HUES64 (cell line): ENCODE results near the gene CALHM6.
A peak's percentile ranks its signal among the peaks of the same experiment; 100 is the strongest.

Source experiments
- H3K27ac ChIP-seq: 2 replicates; pipeline ENCODE4 v1.7.0; 2013; ENCODE audit warnings: low read depth, low read length, inconsistent platforms
- H3K27me3 ChIP-seq: 2 replicates; pipeline ENCODE4 v1.6.1; 2013; ENCODE audit warnings: mild to moderate bottlenecking, low read length; ENCODE audit not compliant: insufficient read depth
- H3K36me3 ChIP-seq: 2 replicates; pipeline ENCODE4 v1.6.1; 2013; ENCODE audit warnings: mild to moderate bottlenecking, low read length; ENCODE audit not compliant: insufficient read depth
- H3K4me1 ChIP-seq: 2 replicates; pipeline ENCODE4 v1.6.1; 2013; ENCODE audit warnings: mild to moderate bottlenecking, low read length, moderate library complexity; ENCODE audit not compliant: insufficient read depth
- H3K4me3 ChIP-seq: 2 replicates; pipeline ENCODE4 v1.5.1; 2013; ENCODE audit warnings: mild to moderate bottlenecking, low read length, moderate library complexity
- H3K9ac ChIP-seq: 2 replicates; pipeline ENCODE4 v1.6.1; 2013; ENCODE audit warnings: mild to moderate bottlenecking, low read depth, low read length
- H3K9me3 ChIP-seq: 2 replicates; pipeline ENCODE4 v1.6.1; 2013; ENCODE audit warnings: low read depth, low read length; ENCODE audit not compliant: insufficient read depth
- WGBS: fragments of 150-250, 120-280 bp; methylation state at CpG from one replicate; pipeline ENCODE4 v1.1.7; 2013; ENCODE audit warnings: missing lambda C conversion rate; 5-methylcytosine and 5-hydroxymethylcytosine counted together

Gene CALHM6

DNA sequence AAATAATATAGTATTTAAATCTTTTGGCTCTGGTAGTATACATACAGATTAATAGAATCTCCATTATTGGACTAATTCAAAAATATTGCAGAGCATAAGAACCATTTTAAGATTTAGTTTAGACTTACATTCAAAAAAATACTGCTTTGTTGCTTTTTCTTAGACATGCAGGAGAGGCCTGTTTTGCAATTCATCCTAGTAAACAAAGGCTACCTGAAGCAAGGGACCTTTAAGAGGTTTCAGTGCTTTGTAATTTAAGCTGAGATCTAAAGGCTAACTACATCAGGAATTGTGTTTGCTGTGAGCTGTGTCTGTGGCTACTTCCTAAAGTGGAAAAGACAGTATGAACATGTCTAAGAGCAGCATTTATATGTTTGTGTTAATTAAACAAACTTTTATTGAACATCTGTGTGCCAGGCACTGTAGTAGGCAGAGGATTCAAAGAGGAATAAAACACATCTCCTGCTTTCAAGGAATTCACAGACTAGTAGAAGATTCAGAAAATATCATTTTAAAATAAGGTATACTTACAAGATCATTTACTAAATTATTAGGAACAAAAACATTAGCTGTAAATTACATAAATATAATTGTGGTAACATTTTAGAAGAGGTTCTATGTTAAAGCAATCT is 29.1 kb upstream of the CALHM6 start:
- no peaks in the 10 kb centered on the region for H3K9me3 ChIP-seq
- peak overlapping the region; percentile 66; the same call in 1 of the 2 replicates for H3K27ac ChIP-seq
- no peak overlapping the region for H3K9ac ChIP-seq
- no peak overlapping the region for H3K4me3 ChIP-seq
- H3K27me3 ChIP-seq: no peaks in the 10 kb centered on the region
- H3K36me3 ChIP-seq: peaks cover 58% of the 10 kb centered on the region
- peaks cover 24% of the 10 kb centered on the region for H3K4me1 ChIP-seq

DNA sequence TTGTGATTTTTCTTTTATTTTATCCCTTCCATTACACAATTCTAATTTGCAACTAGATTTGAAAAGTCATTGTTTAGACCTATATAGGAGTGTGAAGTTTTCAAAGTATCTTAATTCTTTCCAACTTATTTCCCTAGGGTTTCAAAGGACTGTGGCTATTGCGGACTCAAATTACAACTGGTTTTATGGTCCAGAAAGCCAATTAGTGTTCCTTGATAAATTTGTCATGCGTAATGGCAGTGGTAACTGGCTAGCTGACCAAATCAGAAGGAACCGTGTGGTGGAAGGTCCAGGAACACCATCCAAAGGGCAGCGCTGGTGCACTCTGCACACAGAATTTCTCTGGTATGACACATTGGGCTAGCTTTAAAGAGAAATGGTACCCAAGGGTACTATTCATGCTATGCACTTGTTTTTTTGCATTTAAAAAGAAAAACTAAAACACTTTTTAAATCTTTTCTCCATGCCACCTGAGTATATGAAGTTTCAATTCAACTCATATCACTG is 27.9 kb upstream of the CALHM6 start:
- no peaks in the 10 kb centered on the region for H3K9me3 ChIP-seq
- 94% methylated on average over 4 of the region's 4 CpGs for WGBS
- H3K27ac ChIP-seq: no peak overlapping the region
- no peaks in the 10 kb centered on the region for H3K27me3 ChIP-seq
- peaks cover 49% of the 10 kb centered on the region for H3K36me3 ChIP-seq
- H3K9ac ChIP-seq: no peak overlapping the region
- no peak overlapping the region for H3K4me3 ChIP-seq
- peaks cover 24% of the 10 kb centered on the region for H3K4me1 ChIP-seq

DNA sequence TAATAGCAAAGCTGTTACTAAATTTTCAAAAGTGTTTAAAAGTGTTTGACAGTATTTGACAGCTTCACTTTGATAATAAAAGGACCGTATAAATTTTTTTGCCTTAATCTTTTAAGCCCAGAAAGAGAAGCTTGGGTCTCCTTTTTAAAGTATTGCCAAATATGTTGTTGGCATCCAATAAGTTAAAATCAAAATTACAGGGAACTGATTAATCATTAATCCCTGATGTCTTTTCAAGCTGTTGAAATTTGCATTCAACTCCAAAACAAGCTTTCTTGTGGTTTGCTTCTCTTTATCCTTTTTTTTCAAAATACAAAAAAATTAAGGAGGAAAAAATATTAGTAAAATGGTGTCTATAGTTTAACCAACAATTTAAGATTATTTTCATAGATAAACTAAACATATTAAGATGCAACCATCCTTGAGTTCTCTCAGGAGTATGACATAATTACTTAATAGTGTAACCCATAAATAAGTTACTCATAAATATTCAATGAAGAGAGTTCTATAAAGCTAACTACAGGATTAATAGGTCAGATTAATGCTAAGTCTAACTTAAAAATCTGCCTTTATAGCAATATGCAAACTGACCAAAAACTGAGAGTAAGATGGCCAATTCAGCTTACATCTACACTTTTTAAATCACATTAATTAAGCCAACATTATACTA is 27.0 kb upstream of the CALHM6 start:
- peaks cover 40% of the 10 kb centered on the region for H3K36me3 ChIP-seq
- 88% methylated on average over 1 of the region's 1 CpG for WGBS
- no peak overlapping the region for H3K4me3 ChIP-seq
- H3K9ac ChIP-seq: no peak overlapping the region
- H3K4me1 ChIP-seq: peaks cover 32% of the 10 kb centered on the region
- no peak overlapping the region for H3K27ac ChIP-seq
- no peaks in the 10 kb centered on the region for H3K27me3 ChIP-seq
- no peaks in the 10 kb centered on the region for H3K9me3 ChIP-seq

DNA sequence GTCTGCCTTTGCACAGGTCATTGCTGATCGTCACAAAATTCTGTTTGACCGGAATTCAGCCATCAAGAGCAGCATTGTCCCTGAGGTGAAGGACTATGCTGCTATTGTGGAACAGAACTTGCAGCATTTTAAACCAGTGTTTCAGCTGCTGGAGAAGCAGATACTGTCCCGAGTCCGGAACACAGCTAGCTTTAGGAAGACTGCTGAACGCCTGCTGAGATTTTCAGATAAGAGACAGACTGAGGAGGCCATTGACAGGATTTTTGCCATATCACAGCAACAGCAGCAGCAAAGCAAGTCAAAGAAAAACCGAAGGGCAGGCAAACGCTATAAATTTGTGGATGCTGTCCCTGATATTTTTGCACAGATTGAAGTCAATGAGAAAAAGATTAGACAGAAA is 24.6 kb upstream of the CALHM6 start:
- no peaks in the 10 kb centered on the region for H3K27me3 ChIP-seq
- no peak overlapping the region for H3K9ac ChIP-seq
- no peak overlapping the region for H3K27ac ChIP-seq
- H3K9me3 ChIP-seq: no peaks in the 10 kb centered on the region
- peaks cover 26% of the 10 kb centered on the region for H3K36me3 ChIP-seq
- H3K4me1 ChIP-seq: peaks cover 34% of the 10 kb centered on the region
- 92% methylated on average over 7 of the region's 7 CpGs for WGBS
- H3K4me3 ChIP-seq: no peak overlapping the region

DNA sequence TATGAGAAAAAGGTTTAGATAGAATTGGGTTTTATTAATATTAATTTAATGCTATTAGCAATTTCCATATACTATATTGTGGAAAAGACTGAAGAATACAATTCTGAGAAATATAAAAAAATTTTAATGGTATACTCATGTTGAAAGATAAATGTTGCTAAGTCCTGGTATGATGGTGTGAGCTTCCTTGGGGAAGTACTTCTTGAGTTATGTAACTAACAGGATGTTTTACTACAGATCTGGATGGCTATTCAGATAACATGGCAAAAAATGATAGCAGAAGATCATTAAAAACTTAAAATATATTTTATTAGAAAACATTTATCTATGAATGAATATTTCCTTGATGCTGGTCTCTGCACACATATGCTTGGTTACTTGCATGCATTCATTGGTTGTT is 23.5 kb upstream of the CALHM6 start:
- Histone ChIP-seq H3K27me3 (no peaks in the 10 kb centered on the region), H3K4me3 (no peak overlapping the region), H3K27ac (no peak overlapping the region), H3K9ac (no peak overlapping the region), H3K36me3 (peaks cover 26% of the 10 kb centered on the region), H3K4me1 (peaks cover 24% of the 10 kb centered on the region), H3K9me3 (no peaks in the 10 kb centered on the region)

DNA sequence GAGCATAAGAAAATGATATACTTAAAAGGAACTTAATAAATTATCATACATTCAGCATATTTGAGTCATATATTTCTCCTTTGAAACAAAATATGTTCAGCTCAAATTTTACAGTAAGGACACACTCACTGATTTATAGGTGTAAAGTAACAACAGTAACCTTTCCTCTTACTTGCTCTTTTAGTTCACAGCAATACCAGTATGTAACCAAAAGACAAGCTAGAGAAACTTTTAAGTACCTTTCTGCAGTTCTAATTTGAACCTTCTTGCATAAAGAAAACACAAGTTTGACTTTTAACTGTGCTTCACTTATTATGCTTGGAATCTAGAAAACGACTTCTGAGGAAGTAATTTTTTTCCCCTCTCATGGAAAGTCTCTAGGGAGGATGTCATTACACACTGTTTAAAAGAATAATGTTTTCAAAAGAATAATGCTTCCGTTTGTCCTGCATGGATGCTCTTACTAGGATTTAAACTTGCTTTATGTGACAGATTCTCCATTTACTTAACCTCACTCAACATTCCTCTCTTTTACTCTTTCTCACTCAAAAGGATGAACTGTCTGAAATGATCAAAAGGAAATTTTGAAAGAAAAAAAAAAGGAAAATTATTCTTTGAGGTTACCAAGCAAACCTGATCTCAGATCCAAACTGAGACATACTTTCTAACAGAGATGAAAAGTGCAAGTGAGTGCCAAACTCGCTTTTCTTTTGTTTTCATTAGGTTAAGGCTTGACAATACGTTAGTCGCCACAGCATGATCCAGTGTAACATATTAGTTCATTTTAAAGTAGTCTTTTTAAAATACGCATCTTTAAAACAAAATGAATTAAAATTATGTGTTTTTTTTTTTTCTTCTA is 22.4 kb upstream of the CALHM6 start:
- Histone ChIP-seq H3K36me3 (peaks cover 14% of the 10 kb centered on the region), H3K4me3 (no peak overlapping the region), H3K27ac (no peak overlapping the region), H3K9me3 (no peaks in the 10 kb centered on the region), H3K4me1 (peaks cover 18% of the 10 kb centered on the region), H3K27me3 (no peaks in the 10 kb centered on the region), H3K9ac (no peak overlapping the region)
- WGBS: 90% methylated on average over 5 of the region's 6 CpGs

DNA sequence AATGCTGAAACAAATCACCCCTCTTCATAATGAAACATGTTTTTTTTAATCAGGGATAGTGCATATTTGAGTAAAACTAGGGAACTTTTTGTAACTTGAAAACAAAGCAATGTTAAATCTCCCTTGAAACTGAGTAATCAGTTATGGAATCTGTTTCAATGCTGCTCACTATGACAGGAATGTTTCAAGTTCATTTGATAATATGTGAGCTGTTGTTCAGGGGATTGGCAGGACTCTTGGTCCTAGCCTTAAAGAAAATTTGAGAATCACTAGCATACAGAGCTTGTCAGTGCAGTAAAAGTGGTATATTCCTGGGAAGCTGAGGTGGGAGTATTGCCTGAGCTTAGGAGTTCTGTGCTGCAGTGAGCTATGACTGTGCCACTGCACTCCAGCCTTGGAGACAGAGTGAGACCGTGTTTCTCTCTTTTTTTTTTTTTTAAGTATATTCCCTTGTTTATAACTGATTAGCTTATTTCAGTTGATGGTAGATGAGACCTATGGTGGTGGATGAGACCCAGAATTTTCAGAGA is 21.6 kb upstream of the CALHM6 start:
- H3K4me1 ChIP-seq: peaks cover 21% of the 10 kb centered on the region
- H3K27ac ChIP-seq: no peak overlapping the region
- no peak overlapping the region for H3K9ac ChIP-seq
- H3K27me3 ChIP-seq: no peaks in the 10 kb centered on the region
- no peaks in the 10 kb centered on the region for H3K9me3 ChIP-seq
- H3K4me3 ChIP-seq: no peak overlapping the region
- H3K36me3 ChIP-seq: peaks cover 10% of the 10 kb centered on the region
- WGBS: no CpG with 5 or more reads among the region's 1 CpG

DNA sequence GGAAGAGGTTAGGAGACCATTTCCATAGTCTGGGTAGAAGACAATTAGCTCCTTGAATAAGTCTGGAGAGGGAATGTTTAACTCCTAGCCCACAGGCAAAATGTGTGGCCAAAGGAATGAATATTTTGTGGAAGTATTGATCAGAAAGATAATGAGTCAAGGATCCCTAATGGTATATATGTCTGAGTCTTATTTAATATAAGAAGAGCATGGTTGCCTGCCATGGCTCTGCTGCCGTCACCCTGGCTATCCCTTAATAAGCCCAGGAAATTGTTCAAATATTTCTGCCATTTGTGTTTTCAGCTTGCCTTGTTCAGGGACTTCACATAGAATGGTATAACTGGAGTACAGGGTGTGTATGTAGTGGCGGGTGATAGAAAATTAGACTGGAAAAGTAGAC is 18.1 kb upstream of the CALHM6 start:
- Histone ChIP-seq H3K4me3 (no peak overlapping the region), H3K9ac (no peak overlapping the region), H3K36me3 (no peaks in the 10 kb centered on the region), H3K4me1 (peaks cover 21% of the 10 kb centered on the region), H3K9me3 (no peaks in the 10 kb centered on the region), H3K27ac (no peak overlapping the region), H3K27me3 (no peaks in the 10 kb centered on the region)
- WGBS: 94% methylated on average over 2 of the region's 2 CpGs

DNA sequence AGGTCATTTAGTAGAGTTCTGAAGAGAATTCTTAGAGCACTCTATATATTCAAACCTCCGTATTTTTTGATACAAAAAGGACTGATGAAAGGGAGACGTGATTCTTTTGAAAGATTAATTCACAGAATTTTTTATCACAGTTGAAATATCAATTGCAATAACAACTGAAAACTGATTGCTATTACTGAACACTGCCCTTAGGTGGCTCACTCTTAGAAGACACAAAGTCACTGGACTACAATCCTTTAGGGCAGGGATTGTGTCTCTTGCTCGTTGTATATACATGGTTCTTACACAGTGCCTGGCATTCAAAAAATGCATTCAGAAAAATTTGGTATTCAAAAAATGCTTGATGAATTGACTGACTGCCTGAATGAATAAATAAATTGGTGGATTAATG is 17.1 kb upstream of the CALHM6 start:
- WGBS: 73% methylated on average over 1 of the region's 3 CpGs
- H3K4me1 ChIP-seq: peaks cover 14% of the 10 kb centered on the region
- H3K27me3 ChIP-seq: no peaks in the 10 kb centered on the region
- no peak overlapping the region for H3K27ac ChIP-seq
- no peak overlapping the region for H3K9ac ChIP-seq
- H3K36me3 ChIP-seq: no peaks in the 10 kb centered on the region
- no peak overlapping the region for H3K4me3 ChIP-seq
- no peaks in the 10 kb centered on the region for H3K9me3 ChIP-seq

DNA sequence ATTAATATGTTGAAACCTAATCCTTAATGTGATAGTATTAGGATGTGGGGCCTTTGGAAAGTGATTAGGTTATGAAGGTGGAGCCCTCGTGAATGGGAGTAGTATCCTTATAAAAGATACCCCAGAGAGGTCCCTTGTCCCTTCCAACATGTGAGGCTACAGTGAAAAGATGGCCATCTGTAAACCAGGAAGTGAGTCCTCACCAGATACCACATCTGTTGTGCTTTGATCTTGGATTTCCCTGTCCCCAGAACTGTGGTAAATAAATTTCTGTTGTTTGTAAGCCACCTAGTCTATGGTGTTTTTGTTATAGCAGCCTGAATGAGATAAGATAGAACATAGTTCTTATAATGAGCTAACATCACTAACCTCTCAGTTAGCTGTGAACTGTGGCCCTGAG is 16.6 kb upstream of the CALHM6 start:
- Histone ChIP-seq H3K9ac (no peak overlapping the region), H3K27ac (no peak overlapping the region), H3K27me3 (no peaks in the 10 kb centered on the region), H3K9me3 (no peaks in the 10 kb centered on the region), H3K4me1 (peaks cover 9% of the 10 kb centered on the region), H3K4me3 (no peak overlapping the region), H3K36me3 (no peaks in the 10 kb centered on the region)
- 94% methylated on average over 1 of the region's 1 CpG for WGBS

DNA sequence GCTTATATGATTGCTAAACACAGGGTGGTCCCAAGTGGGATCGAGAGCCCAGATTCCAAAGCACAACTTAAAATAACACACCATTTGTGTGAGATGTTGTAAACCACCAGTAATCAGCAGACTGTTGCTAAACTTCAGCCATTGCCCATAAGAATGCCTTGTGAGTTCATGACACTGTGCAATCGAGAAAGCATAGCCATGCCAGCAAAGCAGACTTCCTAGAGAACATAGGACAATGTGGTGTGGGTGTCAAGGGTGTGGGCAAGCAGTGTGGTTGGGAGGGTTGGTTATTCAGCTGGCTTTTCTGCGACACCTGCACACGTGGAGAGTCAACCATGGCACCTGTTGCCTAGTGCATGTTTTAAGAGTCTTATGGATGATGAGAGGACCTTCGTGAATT is 16.1 kb upstream of the CALHM6 start:
- no peak overlapping the region for H3K9ac ChIP-seq
- no peaks in the 10 kb centered on the region for H3K27me3 ChIP-seq
- no peak overlapping the region for H3K4me3 ChIP-seq
- no peaks in the 10 kb centered on the region for H3K9me3 ChIP-seq
- 81% methylated on average over 5 of the region's 5 CpGs for WGBS
- 0 out of 2 replicates have a peak, but pooled peaks cover 5% of the 10 kb centered on the region for H3K4me1 ChIP-seq
- H3K27ac ChIP-seq: no peak overlapping the region
- H3K36me3 ChIP-seq: no peaks in the 10 kb centered on the region
